ENCODE measurements around the gene TRIM14.
"Not testable (repeated sequence)": the region's sequence is repeated elsewhere in the genome, so short reads cannot be mapped to it uniquely, and the experiment has no call there.

TRIM14 gene

GRCh38 chr9:98083566-98084183 lies 35.3 kb downstream of the TRIM14 start:
- DNase-seq (ENCODE audit: low read depth in 2 of 2), result no peak

GRCh38 chr9:98083061-98083501 lies 35.9 kb downstream of the TRIM14 start:
- no peak for DNase-seq (ENCODE audit: low read depth in 2 of 2)

GRCh38 chr9:98081477-98082219 lies 37.4 kb downstream of the TRIM14 start:
- no peak for DNase-seq (ENCODE audit: low read depth in 2 of 2)

- no peak for DNase-seq (ENCODE audit: low read depth in 2 of 2)
Observed at GRCh38 chr9:98080780-98081179, 38.2 kb downstream of the TRIM14 start.

- DNase-seq (ENCODE audit: low read depth in 2 of 2), result peak; percentile 38 to 49
Observed at GRCh38 chr9:98080326-98080725, 38.7 kb downstream of the TRIM14 start.

- no peak for DNase-seq (ENCODE audit: low read depth in 2 of 2)
Observed at GRCh38 chr9:98078895-98079294, 40.1 kb downstream of the TRIM14 start.

- not testable (repeated sequence) for DNase-seq (ENCODE audit: low read depth in 2 of 2)
Observed at GRCh38 chr9:98076514-98076890, 42.5 kb downstream of the TRIM14 start.

- no peak for DNase-seq (ENCODE audit: low read depth in 2 of 2)
Observed at GRCh38 chr9:98075332-98075805, 43.7 kb downstream of the TRIM14 start.

- DNase-seq (ENCODE audit: low read depth in 2 of 2), result no peak
Observed at GRCh38 chr9:98074115-98074990, 44.7 kb downstream of the TRIM14 start.

GRCh38 chr9:98071737-98072136 lies 47.3 kb downstream of the TRIM14 start:
- DNase-seq (ENCODE audit: low read depth in 2 of 2), result no peak

- no peak for DNase-seq (ENCODE audit: low read depth in 2 of 2)
Observed at GRCh38 chr9:98070704-98071103, 48.3 kb downstream of the TRIM14 start.

- no peak for DNase-seq (ENCODE audit: low read depth in 2 of 2)
Observed at GRCh38 chr9:98069551-98069950, 49.5 kb downstream of the TRIM14 start.

GRCh38 chr9:98067184-98067583 lies 51.8 kb downstream of the TRIM14 start:
- no peak for DNase-seq (ENCODE audit: low read depth in 2 of 2)

GRCh38 chr9:98066235-98066634 lies 52.8 kb downstream of the TRIM14 start:
- no peak for DNase-seq (ENCODE audit: low read depth in 2 of 2)

GRCh38 chr9:98064623-98065392 lies 54.2 kb downstream of the TRIM14 start:
- DNase-seq (ENCODE audit: low read depth in 2 of 2), result no peak

GRCh38 chr9:98062161-98062560 lies 56.9 kb downstream of the TRIM14 start:
- DNase-seq (ENCODE audit: low read depth in 2 of 2), result no peak

- DNase-seq (ENCODE audit: low read depth in 2 of 2), result no peak
Observed at GRCh38 chr9:98057138-98057799, 61.8 kb downstream of the TRIM14 start.

- peak; percentile 74 to 83 for DNase-seq (ENCODE audit: low read depth in 2 of 2)
Observed at GRCh38 chr9:98056269-98057137, 62.5 kb downstream of the TRIM14 start, which contains the start of gene NANS. NANS (plus strand) TSS chr9:98056732; CDS start chr9:98056809, 77 bp downstream.

GRCh38 chr9:98054376-98054951 lies 64.6 kb downstream of the TRIM14 start:
- no peak for DNase-seq (ENCODE audit: low read depth in 2 of 2)

GRCh38 chr9:98050351-98050750 lies 68.7 kb downstream of the TRIM14 start:
- no peak for DNase-seq (ENCODE audit: low read depth in 2 of 2)

All from fibroblast of skin of left quadriceps (primary cell).